HepG2 (cell line): ENCODE measurements around the gene RILP. TPM values are rescaled to one million over a fixed set of nuclear protein-coding genes. Genes with fewer than 3 reads are reported as not detected.

ENCODE experiments used
- ATAC-seq: fragments of 200-7000 bp; cut with Tn5 transposase; 3 replicates; pipeline ENCODE4 v1.9.1; 2020; ENCODE audit warnings: mild to moderate bottlenecking, moderate library complexity
- BruUV-seq: library from RNA; stranded (reverse); fragments of 400-500 nt; replicated peaks from 2 replicates; lab custom pipeline; 2021; lab: Mats Ljungman, UMichigan
- CTCF ChIA-PET: fragments of 300-600 bp; formaldehyde crosslinking; extraction: SDS; loops from one replicate; lab custom pipeline; 2021; ENCODE audit warnings: low total read pairs, inconsistent platforms, low intra/inter-chr PET ratio; lab: Yijun Ruan, JAX
- POLR2A ChIA-PET: fragments of 350-600 bp; sonication (Branson Sonifier 250); formaldehyde crosslinking; loops from one replicate; lab custom pipeline; 2020; ENCODE audit warnings: antibody characterized with exemption, inconsistent platforms; lab: Yijun Ruan, JAX
- DNase-seq: peaks from one replicate; pipeline ENCODE4 v3.0.0-alpha.2; 2015; ENCODE audit warnings: low spot score
- FAIRE-seq: peaks from 3 replicates; lab custom pipeline; 2011; peaks lifted over from hg19 to GRCh38; lab: Jason Lieb, UNC
- H2AFZ ChIP-seq: one replicate; pipeline ENCODE4 v1.6.1; 2011; ENCODE audit warnings: low read length, inconsistent platforms
- H3K27ac ChIP-seq: fragments of 300-600 bp; 3 replicates; pipeline ENCODE4 v1.8.0; 2011; ENCODE audit warnings: mixed run types, mild to moderate bottlenecking, mixed read lengths, low read length, inconsistent platforms; ENCODE audit not compliant: insufficient read depth; ENCODE audit errors: extremely low read length
- H3K27me3 ChIP-seq, 2 experiments: fragments of 200-600 bp in 1 of 2; 2 replicates in 1 of 2; 3 replicates in 1 of 2; pipeline versions ENCODE4 v1.6.0 to v1.8.0; 2011; ENCODE audit warnings: low read length in 2 of 2, mild to moderate bottlenecking in 2 of 2, moderate library complexity in 2 of 2, inconsistent platforms in 1 of 2; ENCODE audit not compliant: insufficient read depth in 2 of 2, control insufficient read depth in 1 of 2
- H3K36me3 ChIP-seq, 2 experiments: fragments of 200-600 bp in 1 of 2; replicated peaks in 1 of 2; 2 replicates in 1 of 2; 3 replicates in 1 of 2; pipeline versions ENCODE4 v1.5.1 to v1.8.0; 2011; ENCODE audit warnings: low read length in 2 of 2, inconsistent platforms in 1 of 2; ENCODE audit not compliant: insufficient read depth in 2 of 2, control insufficient read depth in 1 of 2
- H3K4me1 ChIP-seq: 2 replicates; pipeline ENCODE4 v1.5.1; 2012; ENCODE audit warnings: low read length, inconsistent platforms; ENCODE audit not compliant: insufficient read depth
- H3K4me2 ChIP-seq: 2 replicates; pipeline ENCODE4 v1.6.0; 2011; ENCODE audit warnings: low read depth, low read length, inconsistent platforms
- H3K4me3 ChIP-seq, 3 experiments: fragments of 200-600 bp in 1 of 3; sonication (generic), shearing (Covaris generic) in 1 of 3; replicated peaks in 1 of 3; 2 replicates each; pipeline ENCODE4 v1.5.1; 2011 to 2016; ENCODE audit warnings: low read length in 3 of 3, inconsistent platforms in 2 of 3, low read depth in 2 of 3, mild to moderate bottlenecking in 2 of 3, control low read depth in 1 of 3, mixed read lengths in 1 of 3; ENCODE audit not compliant: insufficient read depth in 1 of 3
- H3K79me2 ChIP-seq: one replicate; pipeline ENCODE4 v1.6.1; 2011; ENCODE audit warnings: low read length, inconsistent platforms; ENCODE audit not compliant: insufficient read depth
- H3K9ac ChIP-seq: 2 replicates; pipeline ENCODE4 v1.6.0; 2011; ENCODE audit warnings: mild to moderate bottlenecking, low read depth, low read length, inconsistent platforms; ENCODE audit not compliant: insufficient read depth
- H3K9me3 ChIP-seq: 2 replicates; pipeline ENCODE4 v1.5.1; 2012; ENCODE audit warnings: mild to moderate bottlenecking, low read length
- H4K20me1 ChIP-seq: 2 replicates; pipeline ENCODE4 v1.6.0; 2011; ENCODE audit warnings: inconsistent platforms, mild to moderate bottlenecking, low read length, moderate library complexity; ENCODE audit not compliant: insufficient read depth
- BRF2 ChIP-seq: sonication (generic); formaldehyde crosslinking; IDR thresholded peaks from 2 replicates; pipeline ENCODE4 v1.8.1; 2022; ENCODE audit warnings: mild to moderate bottlenecking, missing genetic modification reagents
- KLF15 ChIP-seq: sonication (generic); formaldehyde crosslinking; IDR thresholded peaks from 2 replicates; pipeline ENCODE4 v1.8.1; 2023; ENCODE audit warnings: borderline replicate concordance, mild to moderate bottlenecking, inconsistent platforms, missing genetic modification reagents, mixed read lengths
- NAIF1 ChIP-seq: sonication (generic); formaldehyde crosslinking; IDR thresholded peaks from 2 replicates; pipeline ENCODE4 v1.5.0; 2020; ENCODE audit warnings: mild to moderate bottlenecking, missing genetic modification reagents, borderline replicate concordance
- NKX3-1 ChIP-seq: sonication (generic); formaldehyde crosslinking; IDR thresholded peaks from 2 replicates; pipeline ENCODE4 v1.5.0; 2020; ENCODE audit warnings: missing genetic modification reagents
- NR2F2 ChIP-seq: IDR thresholded peaks from 2 replicates; pipeline ENCODE4 v1.6.1; 2012; ENCODE audit warnings: low read depth, inconsistent platforms, borderline replicate concordance
- ONECUT2 ChIP-seq: sonication (generic); formaldehyde crosslinking; IDR thresholded peaks from 2 replicates; pipeline ENCODE4 v1.4.0; 2020; ENCODE audit warnings: missing genetic modification reagents
- POLR2G ChIP-seq: fragments of 200-400 bp; formaldehyde crosslinking; IDR thresholded peaks from 2 replicates; pipeline ENCODE4 v1.6.1; 2018; ENCODE audit warnings: mild to moderate bottlenecking, low read depth, low read length, moderate library complexity
- SATB2 ChIP-seq: sonication (generic); formaldehyde crosslinking; IDR thresholded peaks from 2 replicates; pipeline ENCODE4 v1.5.0; 2020; ENCODE audit warnings: missing genetic modification reagents
- SNAPC2 ChIP-seq: sonication (generic); formaldehyde crosslinking; IDR thresholded peaks from 2 replicates; pipeline ENCODE4 v1.8.1; 2022; ENCODE audit warnings: mild to moderate bottlenecking, missing genetic modification reagents
- SSRP1 ChIP-seq: IDR thresholded peaks from 2 replicates; pipeline ENCODE4 v1.6.1; 2016; ENCODE audit warnings: control low read depth
- ZBED4 ChIP-seq: sonication (generic); formaldehyde crosslinking; IDR thresholded peaks from 2 replicates; pipeline ENCODE4 v1.4.0; 2020; ENCODE audit warnings: missing genetic modification reagents, borderline replicate concordance
- ZEB1 ChIP-seq: IDR thresholded peaks from 2 replicates; pipeline ENCODE4 v1.6.1; 2012; ENCODE audit warnings: mild to moderate bottlenecking, low read depth, inconsistent platforms; ENCODE audit not compliant: insufficient replicate concordance
- ZNF687 ChIP-seq: sonication (generic); formaldehyde crosslinking; IDR thresholded peaks from 2 replicates; pipeline ENCODE4 v1.5.1; 2020; ENCODE audit warnings: mild to moderate bottlenecking, missing genetic modification reagents, moderate library complexity
- WGBS: methylation state at CpG from one replicate; pipeline ENCODE4 v1.1.6; 2017; ENCODE audit warnings: low lambda C conversion rate; 5-methylcytosine and 5-hydroxymethylcytosine counted together
- in situ Hi-C: cut with HindIII; loops from 2 replicates; pipeline ENCODE4 v1.10.0; 2017; ENCODE audit warnings: low pct_unique_long_range_greater_than_20kb; ENCODE audit not compliant: extremely low pct_ligation_motif_present
- intact Hi-C: fragments of 100-400 bp; cut with micrococcal nuclease; formaldehyde crosslinking; loops from one replicate; pipeline ENCODE4 v1.10.0; 2022; ENCODE audit not compliant: unreplicated experiment
- polyA plus RNA-seq, 8 experiments: library from polyadenylated mRNA; depleted of rRNA in 3 of 8; stranded (reverse) in 7 of 8; unstranded in 1 of 8; fragments of >200 nt; fragmentation: Illumina TruSeq in 4 of 8; extraction: Trizol in 4 of 8; gene quantifications; 2 replicates each; pipeline versions ENCODE4 v1.2.1 to v1.2.3, GENCODE V29; 2011 to 2016; ENCODE audit warnings: low read depth in 4 of 8, missing spikeins in 1 of 8, mixed read lengths in 1 of 8; ENCODE audit not compliant: insufficient read depth in 1 of 8
- total RNA-seq, 5 experiments: library from RNA; depleted of rRNA; stranded (reverse); fragments of >200 nt; fragmentation: Illumina TruSeq; extraction: Trizol; gene quantifications; 2 replicates each; pipeline ENCODE4 v1.2.3, GENCODE V29; 2016; ENCODE audit warnings: low read depth in 1 of 5

The RILP gene
- total and polyA plus RNA-seq, 2 of the 13 experiments (the other 11 are each of a cell fraction or from before 2014, with no cell fraction given), result 6.6 to 8.1 TPM

GRCh38 chr17:1611715-1612114, 38.0 kb downstream of the RILP start (continued):
- TF ChIP-seq ZNF687 (CRISPR knock-in tag), result no peak
- TF ChIP-seq POLR2G, result no peak
- no peak for TF ChIP-seq BRF2 (CRISPR knock-in tag)
- TF ChIP-seq SSRP1, result no peak
- no peak for TF ChIP-seq SATB2 (CRISPR knock-in tag)
- no peak for TF ChIP-seq ONECUT2 (CRISPR knock-in tag)
- TF ChIP-seq NR2F2, result no peak
- TF ChIP-seq KLF15 (CRISPR knock-in tag), result no peak
- no peak for TF ChIP-seq ZEB1

- Histone ChIP-seq H3K4me3 (no peak overlapping the region), H3K9ac (no peak overlapping the region), H3K27ac (no peak overlapping the region), H3K27me3 (no peaks in the 10 kb centered on the region), H2AFZ (no peak overlapping the region), H3K36me3 (no peaks in the 10 kb centered on the region; a peak in 2 of 5 replicates), H3K9me3 (no peaks in the 10 kb centered on the region), H3K79me2 (no peaks in the 10 kb centered on the region), H3K4me1 (peaks cover 50% of the 10 kb centered on the region), H3K4me2 (no peak overlapping the region), H4K20me1 (no peaks in the 10 kb centered on the region)
- in situ Hi-C loops, result no loop called here
- ATAC-seq (no peak), DNase-seq (no peak), FAIRE-seq (no peak)
- 94% methylated on average over 7 of the region's 7 CpGs for WGBS
- POLR2A ChIA-PET, result no interaction called here
- BruUV-seq, result no TSS peak
- intact Hi-C loops, result no loop called here
- TF ChIP-seq NKX3-1 (CRISPR knock-in tag), result no peak
- no peak for TF ChIP-seq SNAPC2 (CRISPR knock-in tag)
- TF ChIP-seq NAIF1 (CRISPR knock-in tag), result no peak
- TF ChIP-seq ZBED4 (CRISPR knock-in tag), result no peak
- CTCF ChIA-PET, result no interaction called here
Observed at GRCh38 chr17:1608676-1609075, 41.0 kb downstream of the RILP start.
